ENCODE data around the gene CBX8.

The CBX8 gene

DNA sequence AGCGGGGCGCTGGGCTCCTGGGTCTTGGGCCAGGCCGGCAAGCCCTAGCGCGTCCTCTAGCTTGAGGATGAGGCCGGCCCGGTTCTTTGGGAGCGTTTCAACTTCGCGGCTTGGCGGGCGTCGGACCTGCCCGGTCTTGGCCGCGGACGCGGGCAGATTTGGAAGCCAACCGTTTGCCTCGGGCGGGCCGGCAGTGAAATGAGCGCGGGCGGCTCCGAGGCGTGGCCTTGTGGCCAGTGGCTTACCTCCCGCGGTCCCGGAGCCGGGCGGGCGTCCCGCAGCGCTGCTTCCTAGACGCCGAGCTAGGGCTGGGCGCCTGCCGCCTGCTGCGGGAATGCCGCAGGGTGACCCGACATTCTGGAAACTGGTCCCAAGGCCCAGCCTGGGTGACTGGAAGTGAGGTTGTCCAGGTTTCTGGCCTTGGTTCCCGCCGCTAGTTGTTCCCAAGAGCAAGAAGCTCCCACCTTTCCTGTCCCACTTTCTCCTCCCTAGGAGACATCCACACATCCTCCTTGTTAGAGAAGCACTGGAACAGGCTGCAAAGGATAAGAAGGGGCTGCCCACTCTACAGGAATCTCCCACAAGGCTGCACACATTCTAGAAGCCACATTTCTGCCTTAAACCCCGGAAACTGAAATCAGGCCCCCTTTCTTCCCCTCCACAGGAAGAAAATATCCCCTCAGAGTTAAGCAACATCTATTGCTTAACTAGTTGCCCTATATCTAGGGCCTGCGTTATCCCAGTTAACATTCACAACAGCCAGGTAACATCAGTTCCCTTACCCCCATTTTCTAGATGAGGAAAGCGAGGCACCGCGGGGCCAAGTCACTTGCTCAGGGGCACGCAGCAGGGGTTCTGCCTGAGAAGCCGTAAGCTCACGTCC lies 4.5 kb upstream of the CBX8 start:
- FAIRE-seq: no peak
- no peak for DNase-seq (ENCODE audit: insufficient read length, low spot score)

DNA sequence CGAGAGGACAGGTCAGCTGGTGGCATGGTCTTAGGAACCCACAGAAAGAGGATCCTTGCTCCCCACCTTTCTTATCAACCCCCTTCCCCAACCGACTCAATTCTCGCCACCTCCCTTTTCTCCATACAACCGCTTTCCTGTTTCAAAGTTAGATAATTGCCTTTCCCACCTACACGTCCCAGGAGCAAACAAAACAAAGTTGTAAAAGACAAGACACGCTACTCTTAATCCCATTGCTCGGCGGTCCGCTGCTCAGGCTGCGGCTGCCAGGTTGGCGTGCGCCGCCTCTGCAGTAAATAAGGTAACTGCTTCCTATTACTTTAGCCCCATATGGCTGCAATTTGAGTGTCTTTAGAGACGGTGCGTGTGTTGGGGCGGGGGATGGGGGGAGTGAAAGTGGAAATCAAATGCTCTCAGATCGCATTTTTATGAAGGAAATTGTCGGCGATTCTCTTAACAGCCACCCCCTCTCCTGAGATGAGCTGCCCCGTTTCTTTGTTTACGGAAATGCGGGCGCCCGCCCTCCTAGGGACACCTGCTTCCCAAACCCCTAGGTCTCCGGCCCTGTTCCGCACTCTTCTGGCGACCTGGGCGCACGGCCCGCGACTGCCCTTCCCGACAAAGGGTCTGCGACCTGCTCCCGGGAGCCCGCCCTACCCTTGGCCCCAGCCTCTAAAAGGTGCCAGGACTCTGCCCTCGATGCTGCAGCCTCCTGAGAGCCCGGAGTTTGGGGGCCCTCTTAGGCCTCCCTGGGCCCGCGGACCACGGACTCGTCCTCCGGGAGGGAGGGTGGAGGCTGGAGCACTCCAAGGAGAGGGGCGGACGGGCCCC lies 3.7 kb upstream of the CBX8 start:
- TF ChIP-seq POU2F2 (IDR thresholded peaks at IDR 0.05; ENCODE audit: low read depth, low read length): peak; percentile 74; the same call in 1 of the 2 replicates
- TF ChIP-seq POLR2AphosphoS5 (IDR thresholded peaks at IDR 0.05; ENCODE audit: low read depth, low read length): no peak
- no peak for DNase-seq (ENCODE audit: insufficient read length, low spot score)
- peak; percentile 71 for FAIRE-seq

More for the DNA sequence above, 4.5 kb upstream of the CBX8 start:
- TF ChIP-seq POLR2A (IDR thresholded peaks at IDR 0.05; ENCODE audit: low read depth, low read length) (no peak), POU2F2 (IDR thresholded peaks at IDR 0.05; ENCODE audit: low read depth, low read length) (no peak), PAX5 (IDR thresholded peaks at IDR 0.05; ENCODE audit: insufficient read depth, low read length, severe bottlenecking) (no peak), SPI1 (IDR thresholded peaks at IDR 0.05; ENCODE audit: low read depth, low read length) (no peak), TAF1 (IDR thresholded peaks at IDR 0.05; ENCODE audit: low read depth, low read length) (no peak), POLR2AphosphoS5 (IDR thresholded peaks at IDR 0.05; ENCODE audit: low read depth, low read length) (no peak)

DNA sequence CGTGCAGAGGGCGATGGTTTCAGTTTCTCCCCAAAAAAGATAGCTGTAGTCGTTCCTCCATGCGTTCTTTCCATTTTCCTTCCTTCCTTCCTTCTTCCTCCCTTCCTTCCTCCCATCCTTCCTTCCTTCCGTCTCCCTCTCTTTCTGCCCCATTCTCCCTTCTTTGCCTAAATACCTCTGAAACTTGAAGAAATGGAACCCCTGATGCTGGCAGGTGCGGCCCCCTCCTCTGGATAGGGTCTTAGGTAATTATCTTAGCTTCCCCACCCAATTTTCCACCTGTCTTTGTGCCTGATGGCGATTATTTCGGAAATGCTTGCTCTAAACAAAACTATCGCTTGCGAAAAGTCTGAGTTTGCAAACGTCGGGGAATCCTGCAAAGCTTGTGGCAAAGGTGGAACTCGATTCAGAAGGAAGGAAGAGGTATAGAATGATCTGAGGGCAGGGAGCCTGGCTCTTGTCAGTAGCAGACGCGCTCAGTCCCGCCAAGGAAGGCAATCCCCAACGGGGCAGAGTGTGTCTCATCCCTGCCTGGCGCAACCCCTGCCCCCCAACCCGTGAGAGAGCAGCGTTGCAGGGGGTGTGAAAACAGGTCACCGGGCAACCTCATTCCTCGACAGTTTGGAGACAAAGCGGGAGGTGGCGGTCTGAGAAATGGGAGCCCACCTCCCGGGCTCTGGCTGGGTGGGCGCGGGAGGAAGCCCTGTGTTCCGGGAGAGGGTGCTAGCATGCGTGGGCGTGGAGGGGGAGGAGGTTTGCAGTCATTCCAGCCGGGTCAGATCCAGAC lies 2.9 kb upstream of the CBX8 start:
- DNase-seq (ENCODE audit: insufficient read length, low spot score) (no peak), FAIRE-seq (no peak)
- TF ChIP-seq TAF1 (IDR thresholded peaks at IDR 0.05; ENCODE audit: low read depth, low read length) (no peak), POLR2A (IDR thresholded peaks at IDR 0.05; ENCODE audit: low read depth, low read length) (no peak), POU2F2 (IDR thresholded peaks at IDR 0.05; ENCODE audit: low read depth, low read length) (no peak), SPI1 (IDR thresholded peaks at IDR 0.05; ENCODE audit: low read depth, low read length) (no peak), POLR2AphosphoS5 (IDR thresholded peaks at IDR 0.05; ENCODE audit: low read depth, low read length) (no peak), PAX5 (IDR thresholded peaks at IDR 0.05; ENCODE audit: insufficient read depth, low read length, severe bottlenecking) (no peak)

DNA sequence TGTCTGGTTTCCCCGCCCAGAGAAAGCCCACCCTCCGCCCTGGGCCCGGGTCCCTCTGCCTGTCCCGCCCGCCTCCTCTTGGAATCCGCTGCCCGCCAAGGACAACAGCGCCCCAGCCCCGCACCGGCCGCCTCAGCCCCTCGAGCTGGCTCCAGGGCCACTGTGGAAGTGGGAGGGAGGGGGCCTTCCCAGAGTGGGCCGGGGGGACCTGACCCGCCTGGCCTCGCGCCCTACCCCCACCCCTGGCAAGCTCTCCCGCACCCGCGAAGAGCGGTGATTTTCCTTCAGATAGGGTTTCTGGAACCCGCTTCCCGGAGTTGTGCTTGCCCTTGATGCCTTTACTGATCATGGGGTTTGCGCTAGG lies 2.3 kb upstream of the CBX8 start:
- FAIRE-seq (no peak), DNase-seq (ENCODE audit: insufficient read length, low spot score) (no peak)
- TF ChIP-seq PAX5 (IDR thresholded peaks at IDR 0.05; ENCODE audit: insufficient read depth, low read length, severe bottlenecking) (no peak), POU2F2 (IDR thresholded peaks at IDR 0.05; ENCODE audit: low read depth, low read length) (no peak), TAF1 (IDR thresholded peaks at IDR 0.05; ENCODE audit: low read depth, low read length) (no peak), POLR2AphosphoS5 (IDR thresholded peaks at IDR 0.05; ENCODE audit: low read depth, low read length) (no peak), POLR2A (IDR thresholded peaks at IDR 0.05; ENCODE audit: low read depth, low read length) (no peak), SPI1 (IDR thresholded peaks at IDR 0.05; ENCODE audit: low read depth, low read length) (no peak)

DNA sequence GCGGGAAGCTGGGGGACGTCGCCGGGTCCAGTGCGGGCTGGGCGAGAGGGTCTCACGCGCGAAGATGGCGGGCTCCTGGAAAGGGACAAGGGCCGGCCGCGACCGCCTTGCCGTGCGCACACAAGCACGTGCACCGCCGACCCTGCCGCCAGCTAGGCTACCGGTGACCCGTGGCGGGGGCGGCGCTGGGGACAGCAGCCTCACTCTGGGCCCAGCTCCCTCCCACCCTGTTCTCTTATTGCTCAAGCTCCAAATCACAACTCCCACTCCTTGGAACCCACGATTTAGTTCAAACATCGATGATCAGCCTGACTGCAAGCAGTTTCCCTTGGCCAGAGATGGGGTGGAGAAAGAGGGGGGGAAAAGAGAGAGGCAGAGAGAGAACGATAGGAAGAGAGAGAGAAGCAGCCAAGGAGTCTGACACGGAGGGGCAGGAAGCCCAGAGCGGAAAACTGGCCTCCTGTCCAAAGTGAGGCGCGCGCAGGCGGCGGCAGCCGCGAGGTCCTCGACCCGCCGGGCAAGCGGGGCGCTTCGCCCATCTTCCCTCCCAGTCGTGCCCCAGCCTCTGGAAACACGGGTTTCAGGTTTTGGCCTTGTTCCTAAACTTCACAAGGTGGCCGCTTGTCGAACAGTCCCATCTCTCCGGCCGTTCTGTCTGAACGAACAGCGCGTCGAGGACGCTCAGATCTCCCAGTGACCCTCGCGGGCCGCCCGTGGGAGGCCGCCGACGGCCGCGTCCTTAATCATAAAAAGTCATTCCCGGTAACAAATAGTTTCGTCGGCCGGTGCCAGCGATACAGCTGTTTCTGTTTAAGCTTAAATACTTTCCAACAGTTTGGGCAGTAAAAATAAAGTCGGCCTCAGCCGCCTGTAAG lies 1.7 kb upstream of the CBX8 start:
- no peak for TF ChIP-seq TAF1 (IDR thresholded peaks at IDR 0.05; ENCODE audit: low read depth, low read length)
- TF ChIP-seq POLR2AphosphoS5 (IDR thresholded peaks at IDR 0.05; ENCODE audit: low read depth, low read length): no peak
- TF ChIP-seq PAX5 (IDR thresholded peaks at IDR 0.05; ENCODE audit: insufficient read depth, low read length, severe bottlenecking): no peak
- no peak for TF ChIP-seq POLR2A (IDR thresholded peaks at IDR 0.05; ENCODE audit: low read depth, low read length)
- no peak for TF ChIP-seq SPI1 (IDR thresholded peaks at IDR 0.05; ENCODE audit: low read depth, low read length)
- TF ChIP-seq POU2F2 (IDR thresholded peaks at IDR 0.05; ENCODE audit: low read depth, low read length): no peak
- FAIRE-seq (no peak), DNase-seq (ENCODE audit: insufficient read length, low spot score) (no peak)

DNA sequence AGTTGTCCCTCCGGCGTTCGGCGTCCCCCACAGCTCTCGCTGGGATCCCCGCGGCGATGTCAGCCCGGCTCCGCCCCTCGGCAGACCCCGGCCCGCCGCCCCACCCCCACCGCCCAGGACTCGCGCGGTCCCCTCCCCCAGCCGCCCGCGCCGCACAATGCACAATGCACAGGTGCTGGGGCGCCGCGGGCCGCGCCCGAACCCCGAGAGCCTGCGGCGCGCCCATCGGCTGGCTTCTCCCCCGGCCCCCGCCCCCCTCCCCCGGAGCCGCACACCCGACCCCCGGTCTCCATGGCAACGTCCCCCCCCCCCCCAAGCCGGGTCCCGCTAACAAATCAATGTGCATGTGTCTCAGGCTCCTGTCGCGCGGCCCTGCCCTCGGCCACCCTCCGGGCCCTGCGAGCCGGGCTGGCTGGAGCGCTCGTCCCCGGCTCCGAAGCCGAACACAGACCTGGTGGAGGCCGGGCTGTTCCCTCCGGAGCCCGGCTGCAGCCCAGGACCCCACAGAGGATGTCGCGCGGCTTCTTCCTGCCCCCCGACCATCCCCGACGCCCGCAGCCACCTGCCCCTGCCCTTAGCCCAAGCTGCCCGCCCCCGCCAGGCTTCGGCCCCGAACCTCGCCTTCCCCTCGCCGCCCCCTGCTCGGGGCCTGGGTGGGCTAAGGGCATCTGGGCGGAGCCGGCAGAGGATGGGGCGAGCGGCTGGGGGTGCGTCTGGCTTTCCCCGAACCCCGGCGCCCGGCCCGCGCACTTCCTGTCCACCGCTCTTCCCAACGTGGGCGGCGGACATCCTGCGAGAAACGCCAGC lies 818 bp upstream of the CBX8 start:
- no peak for TF ChIP-seq POLR2AphosphoS5 (IDR thresholded peaks at IDR 0.05; ENCODE audit: low read depth, low read length)
- TF ChIP-seq POLR2A (IDR thresholded peaks at IDR 0.05; ENCODE audit: low read depth, low read length): no peak
- TF ChIP-seq SPI1 (IDR thresholded peaks at IDR 0.05; ENCODE audit: low read depth, low read length): no peak
- no peak for TF ChIP-seq TAF1 (IDR thresholded peaks at IDR 0.05; ENCODE audit: low read depth, low read length)
- TF ChIP-seq PAX5 (IDR thresholded peaks at IDR 0.05; ENCODE audit: insufficient read depth, low read length, severe bottlenecking): no peak
- no peak for TF ChIP-seq POU2F2 (IDR thresholded peaks at IDR 0.05; ENCODE audit: low read depth, low read length)
- no peak for DNase-seq (ENCODE audit: insufficient read length, low spot score)
- no peak for FAIRE-seq

DNA sequence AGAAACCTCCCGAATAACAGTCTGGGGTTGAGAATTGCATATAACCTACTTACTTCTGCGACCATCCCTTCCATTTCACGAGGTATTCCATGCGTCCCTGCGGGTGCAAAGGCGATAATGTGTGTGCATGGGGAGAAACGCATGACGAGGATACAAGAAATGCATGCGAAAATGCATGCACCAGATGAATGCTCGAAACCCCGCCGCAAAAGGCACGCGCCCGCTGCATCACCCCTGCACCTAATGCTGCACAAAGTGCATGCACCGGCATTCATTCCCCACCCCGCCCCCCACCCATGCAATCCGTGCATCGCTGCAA lies 474 bp downstream of the CBX8 start:
- TF ChIP-seq SPI1 (IDR thresholded peaks at IDR 0.05; ENCODE audit: low read depth, low read length) (no peak), POU2F2 (IDR thresholded peaks at IDR 0.05; ENCODE audit: low read depth, low read length) (no peak)
- DNase-seq (ENCODE audit: insufficient read length, low spot score): no peak
- FAIRE-seq: peak; percentile 83

DNA sequence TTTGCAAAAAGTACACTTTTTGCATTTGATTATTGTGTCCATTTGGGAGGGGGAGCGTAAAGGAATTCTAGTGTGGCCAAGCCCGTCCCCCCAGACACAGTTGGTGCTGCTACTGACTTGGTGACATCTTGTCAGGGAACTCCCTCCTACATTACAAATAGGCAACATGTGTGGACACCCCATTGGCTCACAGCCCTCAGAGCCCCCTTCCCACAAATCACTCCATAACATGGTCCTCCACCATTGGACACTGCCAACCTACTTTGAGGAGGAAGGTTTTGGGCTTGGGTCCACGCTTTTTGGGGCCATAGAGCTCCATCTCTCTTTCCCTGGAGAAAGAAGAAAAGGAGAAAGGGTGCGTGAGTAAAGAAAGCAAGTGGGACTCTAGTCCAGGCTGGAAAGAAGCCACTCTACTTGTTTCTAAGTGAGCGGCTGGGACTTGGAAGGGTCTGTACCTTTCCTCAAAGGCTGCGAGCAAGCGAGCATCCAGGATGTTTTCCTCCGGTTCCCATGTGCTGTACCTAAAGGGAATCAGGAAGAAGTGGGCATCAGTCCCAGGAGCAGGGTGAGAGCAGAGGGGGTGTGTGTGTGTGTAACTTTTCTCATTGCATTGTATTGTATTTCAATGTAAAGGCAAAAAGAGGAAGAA lies 958 bp downstream of the CBX8 start:
- no peak for FAIRE-seq

More for the DNA sequence above, 958 bp downstream of the CBX8 start:
- DNase-seq (ENCODE audit: insufficient read length, low spot score): no peak
- TF ChIP-seq POU2F2 (IDR thresholded peaks at IDR 0.05; ENCODE audit: low read depth, low read length) (no peak), POLR2AphosphoS5 (IDR thresholded peaks at IDR 0.05; ENCODE audit: low read depth, low read length) (no peak), TAF1 (IDR thresholded peaks at IDR 0.05; ENCODE audit: low read depth, low read length) (no peak), POLR2A (IDR thresholded peaks at IDR 0.05; ENCODE audit: low read depth, low read length) (no peak), SPI1 (IDR thresholded peaks at IDR 0.05; ENCODE audit: low read depth, low read length) (no peak), PAX5 (IDR thresholded peaks at IDR 0.05; ENCODE audit: insufficient read depth, low read length, severe bottlenecking) (no peak)
